HG02623 (cell line): Measurements from ENCODE around the gene ASB1.

Source experiments
- ATAC-seq: cut with Tn5 transposase; IDR thresholded peaks from one replicate; pipeline ENCODE4 v1.9.1; 2021; ENCODE audit warnings: moderate library complexity; ENCODE audit not compliant: unreplicated experiment

Gene ASB1, protein sequence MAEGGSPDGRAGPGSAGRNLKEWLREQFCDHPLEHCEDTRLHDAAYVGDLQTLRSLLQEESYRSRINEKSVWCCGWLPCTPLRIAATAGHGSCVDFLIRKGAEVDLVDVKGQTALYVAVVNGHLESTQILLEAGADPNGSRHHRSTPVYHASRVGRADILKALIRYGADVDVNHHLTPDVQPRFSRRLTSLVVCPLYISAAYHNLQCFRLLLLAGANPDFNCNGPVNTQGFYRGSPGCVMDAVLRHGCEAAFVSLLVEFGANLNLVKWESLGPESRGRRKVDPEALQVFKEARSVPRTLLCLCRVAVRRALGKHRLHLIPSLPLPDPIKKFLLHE

DNA sequence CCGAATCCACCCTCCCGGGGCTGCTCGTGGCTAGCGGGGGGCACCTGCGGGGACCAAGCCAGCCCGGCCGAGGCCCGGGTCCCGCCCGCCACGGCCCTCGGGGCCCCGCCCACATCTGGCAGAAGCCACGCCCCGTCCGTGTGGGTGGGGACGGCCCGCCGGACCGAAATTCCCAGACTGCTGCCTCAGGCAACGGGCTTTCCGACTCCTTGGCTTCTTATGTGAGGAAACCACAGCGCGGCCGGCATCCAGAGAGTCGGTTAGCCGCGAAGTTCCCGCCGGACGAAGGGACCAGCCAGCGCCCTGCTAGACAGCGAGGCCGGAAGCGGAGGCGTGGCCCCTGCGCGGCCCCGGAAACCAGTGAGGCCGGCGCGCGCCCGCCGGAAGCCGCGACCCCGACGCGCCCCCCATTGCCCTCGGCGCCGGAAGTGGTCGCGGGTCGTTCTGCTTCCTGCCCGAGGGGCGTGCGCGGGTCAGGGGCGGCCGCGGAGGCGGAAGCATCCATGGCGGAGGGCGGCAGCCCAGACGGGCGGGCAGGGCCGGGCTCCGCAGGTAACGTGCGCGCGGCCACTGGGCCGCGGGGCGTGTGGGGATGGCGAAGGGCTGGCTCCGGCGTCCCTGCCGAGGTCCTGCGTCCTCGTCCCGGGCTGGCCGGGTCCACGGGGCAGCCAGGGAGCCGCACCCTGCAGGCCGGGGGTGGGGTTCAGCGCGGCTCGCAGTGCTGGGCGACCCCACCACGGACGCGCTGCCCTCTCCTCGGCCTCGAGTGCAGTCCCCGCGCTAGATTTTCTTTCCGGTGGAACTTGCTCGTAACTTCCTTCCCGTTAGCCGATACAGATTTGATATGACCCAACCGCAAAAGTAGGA, at the start of gene ASB1:
TSS of gene ASB1 (plus strand) at position 360 of the 867 bp plus-strand sequence. CDS start at position 504, 144 bp downstream.
- ATAC-seq = peak; percentile 71

DNA sequence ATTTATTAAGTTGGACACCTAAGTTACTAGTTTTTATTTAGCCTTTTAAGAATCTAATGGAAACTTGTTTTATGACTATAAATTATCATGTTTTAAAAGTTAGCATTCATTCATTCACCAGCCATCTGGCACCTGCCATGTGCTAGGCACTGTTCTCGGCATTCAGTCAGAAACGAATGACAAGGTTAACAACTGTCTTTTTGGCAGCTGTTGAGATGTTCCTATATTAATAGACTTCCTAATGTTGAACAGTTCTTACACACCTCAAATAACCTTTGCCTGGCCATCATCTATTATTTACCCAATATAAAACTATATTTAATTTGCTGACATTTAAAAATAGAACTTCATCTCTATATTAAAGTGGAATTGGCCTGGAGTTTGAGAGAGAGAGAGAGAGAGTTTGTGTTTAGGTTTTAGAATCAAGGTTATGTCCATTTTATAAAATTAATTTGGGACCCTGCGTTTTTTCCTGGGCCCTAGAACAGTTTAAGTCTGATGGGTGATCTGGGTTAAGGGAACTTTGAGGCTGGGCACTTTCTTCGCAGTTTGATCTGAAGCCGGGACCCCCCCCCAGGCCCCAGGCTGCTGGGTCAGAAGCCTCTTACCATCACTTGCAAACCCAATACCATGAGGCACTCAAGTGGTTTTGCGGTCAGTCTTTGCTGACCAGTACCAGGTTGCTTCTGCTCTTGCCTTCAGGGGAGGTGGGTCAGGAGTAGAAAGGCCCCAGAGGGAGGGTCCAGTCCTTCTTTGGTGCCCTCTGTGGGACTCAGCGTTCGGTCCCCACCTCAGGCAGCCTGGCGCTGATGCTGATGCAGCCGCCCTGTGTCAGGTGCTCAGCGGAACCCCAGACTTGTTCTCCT, 48.3 kb upstream of the ASB1 start:
- no peak for ATAC-seq

DNA sequence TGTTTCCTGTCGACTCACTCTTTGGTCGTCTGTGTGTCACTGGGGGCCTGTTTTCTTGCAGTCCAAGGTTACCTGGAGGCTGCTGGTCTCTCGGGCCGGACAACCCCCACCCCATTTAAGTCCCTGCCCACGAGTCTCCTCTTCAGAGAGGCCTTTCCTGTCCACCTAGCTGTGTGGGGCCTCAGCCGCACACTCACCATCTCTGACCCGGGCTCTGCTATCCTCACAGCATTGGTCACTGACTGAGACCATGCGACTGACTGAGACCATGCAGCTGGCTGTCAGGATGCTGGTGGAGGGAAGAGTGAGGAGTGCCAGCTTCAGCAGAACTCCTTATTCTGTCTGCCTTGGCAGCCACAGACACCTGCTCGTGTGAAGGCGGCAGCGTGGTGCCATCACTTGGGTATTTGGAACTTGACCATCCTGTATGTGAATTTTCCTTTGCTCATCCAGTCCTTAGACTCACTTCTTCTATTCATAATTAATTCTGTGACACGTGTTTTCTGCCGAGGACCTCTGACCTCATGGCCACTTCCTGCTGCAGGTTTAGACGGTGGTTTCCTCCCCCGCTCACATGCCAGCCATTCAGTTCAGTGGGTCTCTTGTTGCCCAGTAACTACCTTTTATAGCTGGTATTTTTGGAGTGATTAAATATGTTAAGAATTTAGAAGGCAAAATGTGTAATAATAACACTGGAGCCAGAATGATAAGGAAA, 47.5 kb upstream of the ASB1 start:
- no peak for ATAC-seq

GRCh38 chr2:238380336-238380735, 46.4 kb upstream of the ASB1 start:
- ATAC-seq = no peak

- ATAC-seq = no peak
Observed at GRCh38 chr2:238380785-238381184, 45.9 kb upstream of the ASB1 start.

- ATAC-seq = no peak
Observed at GRCh38 chr2:238381341-238382115, 45.2 kb upstream of the ASB1 start.

- ATAC-seq = no peak
Observed at GRCh38 chr2:238382381-238382781, 44.3 kb upstream of the ASB1 start.

DNA sequence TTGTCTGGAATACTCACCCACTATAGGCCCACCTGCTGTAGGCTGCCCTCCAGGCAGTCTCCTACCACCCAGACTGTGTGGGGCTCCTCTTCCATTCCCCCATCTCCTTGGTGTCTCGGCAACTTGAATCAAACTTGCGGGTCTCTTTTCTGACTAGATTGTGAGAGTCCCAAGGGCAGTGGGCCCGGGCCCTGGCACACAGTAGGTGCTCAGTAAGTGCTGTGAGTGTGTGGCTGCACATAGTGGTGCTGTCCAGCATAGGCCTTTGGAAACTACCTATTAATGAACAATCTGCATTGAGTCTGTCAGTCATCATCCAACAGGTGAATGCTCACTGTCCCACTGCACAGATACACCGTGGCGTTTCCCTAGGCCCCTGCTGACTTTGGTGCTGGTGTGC, 43.6 kb upstream of the ASB1 start:
- no peak for ATAC-seq

GRCh38 chr2:238383743-238384380, 42.9 kb upstream of the ASB1 start:
- ATAC-seq = no peak

GRCh38 chr2:238387332-238387731, 39.4 kb upstream of the ASB1 start:
- ATAC-seq = no peak

DNA sequence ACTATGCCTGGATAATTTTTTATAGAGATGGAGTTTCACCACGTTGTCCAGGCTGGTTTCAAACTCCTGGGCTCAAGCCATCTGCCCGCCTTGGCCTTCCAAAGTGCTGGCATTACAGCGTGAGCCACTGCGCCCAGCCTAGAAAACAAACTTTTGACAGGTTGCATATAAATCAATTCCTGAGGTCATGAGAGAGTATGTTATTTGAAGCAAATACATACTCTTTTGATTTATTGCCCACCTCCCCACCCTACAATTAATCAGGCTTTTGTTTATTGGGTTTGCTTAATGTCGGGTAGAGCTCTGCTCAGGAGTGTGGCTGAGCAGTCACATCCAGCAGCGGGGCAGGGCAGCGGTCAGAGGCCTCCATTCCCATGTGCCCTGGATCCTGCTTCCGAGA, 37.9 kb upstream of the ASB1 start:
- no peak for ATAC-seq

DNA sequence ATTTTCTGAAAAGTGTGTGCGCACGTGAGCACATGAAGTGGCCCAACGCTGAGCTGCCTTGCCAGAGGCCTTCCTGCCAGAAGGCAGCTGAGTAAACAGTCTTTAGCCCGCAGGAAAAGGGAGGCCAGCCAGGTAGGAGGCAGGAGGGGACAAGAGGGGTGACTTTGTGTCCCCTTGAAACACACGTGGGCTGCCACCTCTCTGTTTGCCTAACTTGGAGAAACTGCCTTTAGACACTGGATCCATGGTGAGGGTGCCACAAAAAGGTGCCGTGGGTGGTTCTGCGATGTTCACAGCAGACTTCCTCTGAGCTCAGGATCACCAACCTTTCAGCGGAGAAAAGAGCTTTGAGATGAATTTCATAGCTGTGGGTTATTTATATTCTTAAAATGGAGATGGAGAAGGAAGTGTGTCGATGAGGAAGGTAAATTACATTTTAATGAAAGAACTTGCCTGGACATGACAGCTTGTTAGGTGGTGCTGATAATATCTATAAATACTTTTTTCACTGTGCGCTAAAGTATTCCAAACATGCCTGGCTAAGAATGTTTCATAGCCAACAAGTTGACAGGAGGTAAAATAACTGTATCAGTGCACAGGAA, 36.6 kb upstream of the ASB1 start:
- no peak for ATAC-seq

GRCh38 chr2:238391042-238391689, 35.6 kb upstream of the ASB1 start:
- no peak for ATAC-seq

GRCh38 chr2:238396663-238397062, 30.1 kb upstream of the ASB1 start:
- no peak for ATAC-seq

GRCh38 chr2:238397356-238397755, 29.4 kb upstream of the ASB1 start:
- no peak for ATAC-seq

GRCh38 chr2:238398577-238398976, 28.1 kb upstream of the ASB1 start:
- ATAC-seq = no peak

GRCh38 chr2:238399094-238399493, 27.6 kb upstream of the ASB1 start:
- no peak for ATAC-seq

- no peak for ATAC-seq
Observed at GRCh38 chr2:238401551-238401950, 25.2 kb upstream of the ASB1 start.
